Upper lobe of left lung (tissue), 4 donors: Measurements from ENCODE around the gene CCNY.
"Not testable (repeated sequence)": the region's sequence is repeated elsewhere in the genome, so short reads cannot be mapped to it uniquely, and the experiment has no call there.

ENCODE experiments used
- EP300 ChIP-seq, 4 donors: sonication (generic); formaldehyde crosslinking; IDR thresholded peaks; one replicate each; pipeline ENCODE4 v1.5.1; 2017; ENCODE audit warnings: antibody characterized with exemption in 4 of 4, control low read depth in 2 of 4
- POLR2A ChIP-seq, 4 donors: fragments of 450-650 bp; IDR thresholded peaks; one replicate each; pipeline ENCODE4 v1.5.1; 2016 to 2017; ENCODE audit warnings: antibody characterized with exemption in 4 of 4, mild to moderate bottlenecking in 2 of 4
- TF ChIP-seq, protein P1 (sequence below), 6 experiments: fragments of 450-650 bp in 4 of 6; fragments of 200-600 bp in 2 of 6; sonication (generic) in 2 of 6; IDR thresholded peaks; one replicate each; pipeline ENCODE4 v1.5.1; 2016 to 2019; ENCODE audit warnings: antibody characterized with exemption in 6 of 6

DNA sequence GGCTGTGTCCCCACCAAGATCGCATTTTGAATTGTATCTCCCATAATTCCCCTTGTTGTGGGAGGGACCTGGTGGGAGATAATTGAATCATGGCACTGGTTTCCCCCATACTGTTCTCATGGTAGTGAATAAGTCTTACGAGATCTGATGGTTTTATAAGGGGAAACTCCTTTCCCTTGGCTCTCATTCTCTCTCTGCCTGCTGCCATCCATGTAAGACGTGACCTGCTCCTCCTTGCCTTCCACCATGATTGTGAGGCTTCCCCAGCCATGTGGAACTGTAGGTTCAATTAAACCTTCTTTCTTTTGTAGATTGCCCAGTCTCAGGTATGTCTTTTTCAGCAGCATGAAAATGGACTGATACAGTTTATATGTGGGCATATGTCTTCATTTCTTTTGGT lies 201.6 kb downstream of the CCNY start:
- TF ChIP-seq POLR2A, EP300 (IDR thresholded peaks at IDR 0.05): not testable (repeated sequence)
- TF ChIP-seq, protein P1, sequence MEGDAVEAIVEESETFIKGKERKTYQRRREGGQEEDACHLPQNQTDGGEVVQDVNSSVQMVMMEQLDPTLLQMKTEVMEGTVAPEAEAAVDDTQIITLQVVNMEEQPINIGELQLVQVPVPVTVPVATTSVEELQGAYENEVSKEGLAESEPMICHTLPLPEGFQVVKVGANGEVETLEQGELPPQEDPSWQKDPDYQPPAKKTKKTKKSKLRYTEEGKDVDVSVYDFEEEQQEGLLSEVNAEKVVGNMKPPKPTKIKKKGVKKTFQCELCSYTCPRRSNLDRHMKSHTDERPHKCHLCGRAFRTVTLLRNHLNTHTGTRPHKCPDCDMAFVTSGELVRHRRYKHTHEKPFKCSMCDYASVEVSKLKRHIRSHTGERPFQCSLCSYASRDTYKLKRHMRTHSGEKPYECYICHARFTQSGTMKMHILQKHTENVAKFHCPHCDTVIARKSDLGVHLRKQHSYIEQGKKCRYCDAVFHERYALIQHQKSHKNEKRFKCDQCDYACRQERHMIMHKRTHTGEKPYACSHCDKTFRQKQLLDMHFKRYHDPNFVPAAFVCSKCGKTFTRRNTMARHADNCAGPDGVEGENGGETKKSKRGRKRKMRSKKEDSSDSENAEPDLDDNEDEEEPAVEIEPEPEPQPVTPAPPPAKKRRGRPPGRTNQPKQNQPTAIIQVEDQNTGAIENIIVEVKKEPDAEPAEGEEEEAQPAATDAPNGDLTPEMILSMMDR (IDR thresholded peaks at IDR 0.05) = not testable (repeated sequence)
